CD14-positive monocyte (primary cell): Measurements from ENCODE around the gene SEMA7A. TPM values are rescaled to one million over a fixed set of nuclear protein-coding genes. Genes with fewer than 3 reads are reported as not detected.

Experiments used
- DNase-seq, 3 donors: peaks; one replicate each; pipeline ENCODE4 v3.0.0-alpha.2; 2011 to 2022
- H2AFZ ChIP-seq: 2 replicates; pipeline ENCODE4 v1.6.0; 2012; ENCODE audit warnings: mild to moderate bottlenecking, low read depth, low read length, inconsistent platforms; ENCODE audit not compliant: insufficient read depth, poor library complexity, severe bottlenecking
- H3K27ac ChIP-seq, 2 donors: 1 replicate in 1 of 2; 2 replicates in 1 of 2; pipeline ENCODE4 v1.5.1; 2012 to 2013; ENCODE audit warnings: low read length in 2 of 2, control low read depth in 1 of 2, inconsistent platforms in 1 of 2, low read depth in 1 of 2, mild to moderate bottlenecking in 1 of 2
- H3K27me3 ChIP-seq, 2 donors: one replicate each; pipeline versions ENCODE4 v1.6.0 to v1.6.1; 2011 to 2013; ENCODE audit warnings: low read length in 2 of 2; ENCODE audit not compliant: control insufficient read depth in 2 of 2, insufficient read depth in 2 of 2
- H3K36me3 ChIP-seq, 2 donors: replicated peaks in 1 of 2; 1 replicate in 1 of 2; 2 replicates in 1 of 2; pipeline versions ENCODE4 v1.5.1 to v1.6.1; 2012 to 2013; ENCODE audit warnings: low read length in 2 of 2, control low read depth in 1 of 2, inconsistent platforms in 1 of 2, mild to moderate bottlenecking in 1 of 2; ENCODE audit not compliant: insufficient read depth in 2 of 2, control insufficient read depth in 1 of 2
- H3K4me1 ChIP-seq, 2 donors: 1 replicate in 1 of 2; 2 replicates in 1 of 2; pipeline versions ENCODE4 v1.5.1 to v1.6.1; 2012 to 2013; ENCODE audit warnings: low read length in 2 of 2, control low read depth in 1 of 2, inconsistent platforms in 1 of 2, mild to moderate bottlenecking in 1 of 2, moderate library complexity in 1 of 2; ENCODE audit not compliant: insufficient read depth in 2 of 2, control insufficient read depth in 1 of 2
- H3K4me2 ChIP-seq: replicated peaks from 2 replicates; pipeline ENCODE3; 2012; ENCODE audit warnings: low read length, moderate library complexity, mild to moderate bottlenecking; ENCODE audit not compliant: poor library complexity, severe bottlenecking; ENCODE audit errors: extremely low read depth
- H3K4me3 ChIP-seq, 3 experiments: fragments of 200-600 bp in 1 of 3; sonication (generic) in 1 of 3; replicated peaks in 1 of 3; 1 replicate in 2 of 3; 2 replicates in 1 of 3; pipeline ENCODE4 v1.5.1; 2011 to 2013; ENCODE audit warnings: low read length in 3 of 3, mild to moderate bottlenecking in 3 of 3, control low read depth in 2 of 3, low read depth in 2 of 3, inconsistent platforms in 1 of 3, moderate library complexity in 1 of 3
- H3K79me2 ChIP-seq: 2 replicates; pipeline ENCODE4 v1.6.0; 2012; ENCODE audit warnings: mild to moderate bottlenecking, control low read depth, inconsistent platforms, low read length, moderate library complexity; ENCODE audit not compliant: insufficient read depth
- H3K9ac ChIP-seq: 2 replicates; pipeline ENCODE4 v1.6.0; 2017; ENCODE audit warnings: low read length, mild to moderate bottlenecking; ENCODE audit not compliant: insufficient read depth, poor library complexity, severe bottlenecking
- H3K9me3 ChIP-seq, 2 donors: replicated peaks in 1 of 2; 1 replicate in 1 of 2; 2 replicates in 1 of 2; pipeline versions ENCODE4 v1.5.1 to v1.6.1; 2012 to 2013; ENCODE audit warnings: low read length in 2 of 2, control low read depth in 1 of 2; ENCODE audit not compliant: control insufficient read depth in 1 of 2, insufficient read depth in 1 of 2
- H4K20me1 ChIP-seq: 2 replicates; pipeline ENCODE4 v1.6.0; 2012; ENCODE audit warnings: mild to moderate bottlenecking, low read length, control low read depth, moderate library complexity; ENCODE audit not compliant: insufficient read depth
- H3K27ac Mint-ChIP-seq, 7 donors: one replicate each; pipeline ENCODE4 v1.8.0; 2020; ENCODE audit warnings: mild to moderate bottlenecking in 7 of 7, mixed read lengths in 7 of 7, moderate library complexity in 6 of 7, inconsistent platforms in 2 of 7
- H3K27me3 Mint-ChIP-seq, 3 donors: one replicate each; pipeline ENCODE4 v1.8.0; 2021 to 2022; ENCODE audit warnings: low read depth in 3 of 3, mild to moderate bottlenecking in 3 of 3, mixed read lengths in 3 of 3, moderate library complexity in 3 of 3, inconsistent platforms in 1 of 3
- H3K36me3 Mint-ChIP-seq, 2 donors: one replicate each; pipeline ENCODE4 v1.8.0; 2020; ENCODE audit warnings: mixed read lengths in 2 of 2, inconsistent platforms in 1 of 2, mild to moderate bottlenecking in 1 of 2
- H3K4me1 Mint-ChIP-seq: one replicate; pipeline ENCODE4 v1.8.0; 2020; ENCODE audit warnings: mild to moderate bottlenecking, mixed read lengths
- H3K4me3 Mint-ChIP-seq, 2 donors: one replicate each; pipeline ENCODE4 v1.8.0; 2020; ENCODE audit warnings: mild to moderate bottlenecking in 2 of 2, mixed read lengths in 2 of 2, moderate library complexity in 1 of 2
- H3K9me3 Mint-ChIP-seq, 7 donors: one replicate each; pipeline ENCODE4 v1.8.0; 2020 to 2022; ENCODE audit warnings: mixed read lengths in 7 of 7, mild to moderate bottlenecking in 6 of 7, moderate library complexity in 6 of 7, inconsistent platforms in 2 of 7
- CTCF ChIP-seq: fragments of 200-600 bp; IDR thresholded peaks from one replicate; pipeline ENCODE4 v1.8.0; 2022; ENCODE audit warnings: antibody characterized with exemption, mild to moderate bottlenecking
- WGBS: methylation state at CpG from one replicate; pipeline ENCODE4 v1.1.5; 2013; ENCODE audit warnings: missing lambda C conversion rate; ENCODE audit not compliant: insufficient coverage; 5-methylcytosine and 5-hydroxymethylcytosine counted together
- intact Hi-C, 2 donors: fragments of 100-400 bp; cut with micrococcal nuclease; formaldehyde crosslinking; loops; one replicate each; pipeline versions ENCODE4 v1.15.0 to v1.15.1; 2023
- polyA plus RNA-seq, 3 donors: library from polyadenylated mRNA; depleted of rRNA in 1 of 3; unstranded in 2 of 3; stranded (reverse) in 1 of 3; fragments of 300-500 nt in 2 of 3; fragments of >200 nt in 1 of 3; fragmentation: Illumina TruSeq in 2 of 3; gene quantifications; 1 replicate in 2 of 3; 2 replicates in 1 of 3; pipeline ENCODE4 v1.2.3, GENCODE V29; 2012 to 2021

The SEMA7A gene
- polyA plus RNA-seq, 3 donors = 0.04 to 4.8 (median 0.15) TPM

- no peak overlapping the region for H3K27ac ChIP-seq
- H3K36me3 ChIP-seq = no peaks in the 10 kb centered on the region
- DNase-seq = no peak
- no peaks in the 10 kb centered on the region for H4K20me1 ChIP-seq
- no peaks in the 10 kb centered on the region for H3K79me2 ChIP-seq
- H2AFZ ChIP-seq = no peak overlapping the region
- no peak overlapping the region for H3K9ac ChIP-seq
- Mint-ChIP-seq H3K27ac (peak overlapping the region in 1 of 7 donors; percentile 53), H3K4me3 (no peak overlapping the region), H3K9me3 (peaks cover 0 to 17% (median 0%) of the 10 kb centered on the region in 7 donors), H3K27me3 (peaks cover 25 to 43% (median 25%) of the 10 kb centered on the region in 3 donors), H3K36me3 (peaks cover 0 to 11% of the 10 kb centered on the region in 2 donors), H3K4me1 (peaks cover 43% of the 10 kb centered on the region)
- peaks cover 0 to 7% of the 10 kb centered on the region in 2 donors for H3K9me3 ChIP-seq
- TF ChIP-seq CTCF = no peak
- WGBS = 80% methylated on average over 2 of the region's 6 CpGs
- H3K4me1 ChIP-seq = peaks cover 38 to 48% of the 10 kb centered on the region in 2 donors
- intact Hi-C loops = no loop called here
- no peak overlapping the region for H3K4me2 ChIP-seq
- H3K27me3 ChIP-seq = peaks cover 16 to 28% of the 10 kb centered on the region in 2 donors
- H3K4me3 ChIP-seq = no peak overlapping the region
Observed at GRCh38 chr15:74430510-74430951, 3.2 kb downstream of the SEMA7A start.

- 98% methylated on average over 5 of the region's 6 CpGs for WGBS
- Histone ChIP-seq H3K27ac (peak overlapping the region in 1 of 2 donors; percentile 56), H3K79me2 (no peaks in the 10 kb centered on the region), H3K4me2 (no peak overlapping the region), H3K9me3 (peaks cover 0 to 7% of the 10 kb centered on the region in 2 donors), H2AFZ (no peak overlapping the region), H3K4me1 (peaks cover 38 to 48% of the 10 kb centered on the region in 2 donors), H3K27me3 (peaks cover 16 to 28% of the 10 kb centered on the region in 2 donors), H3K9ac (no peak overlapping the region), H4K20me1 (no peaks in the 10 kb centered on the region), H3K4me3 (no peak overlapping the region), H3K36me3 (no peaks in the 10 kb centered on the region)
- peaks cover 0 to 17% (median 0%) of the 10 kb centered on the region in 7 donors for H3K9me3 Mint-ChIP-seq
- H3K27ac Mint-ChIP-seq = peak overlapping the region in 3 of 7 donors; percentile 53 to 60 (median 57)
- peaks cover 43% of the 10 kb centered on the region for H3K4me1 Mint-ChIP-seq
- peaks cover 25 to 41% (median 26%) of the 10 kb centered on the region in 3 donors for H3K27me3 Mint-ChIP-seq
- no peak for DNase-seq
- H3K36me3 Mint-ChIP-seq = peaks cover 0 to 9% of the 10 kb centered on the region in 2 donors
- peak overlapping the region in 1 of 2 donors; percentile 37 for H3K4me3 Mint-ChIP-seq
- intact Hi-C loops = no loop called here
- no peak for TF ChIP-seq CTCF
Observed at GRCh38 chr15:74429781-74430400, 3.9 kb downstream of the SEMA7A start.
